ENCODE results near the gene PDE7B.

The PDE7B gene

DNA sequence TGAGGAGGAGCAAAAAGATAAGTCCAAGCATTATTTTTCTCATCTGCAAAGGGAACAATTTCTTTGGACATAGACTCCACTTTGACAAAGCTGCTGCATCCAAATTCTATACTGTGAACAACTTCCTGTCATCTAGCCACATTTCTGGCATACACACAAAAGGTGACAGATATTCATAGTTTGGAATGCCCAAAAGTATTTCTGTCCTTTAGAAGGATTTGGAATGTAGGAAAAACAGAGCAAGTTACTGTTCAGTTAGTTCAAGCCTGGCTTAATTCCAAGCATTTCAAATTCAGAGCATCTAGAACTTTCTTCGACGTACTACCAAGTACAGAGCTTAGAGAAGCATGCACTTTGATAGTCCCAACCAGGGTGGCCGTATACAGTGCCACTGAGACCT is 134.0 kb downstream of the PDE7B start:
- no peak overlapping the region for H3K9ac ChIP-seq (ENCODE audit: low read length)
- H2AK5ac ChIP-seq (ENCODE audit: low read length) = no peak overlapping the region
- DNase-seq = no peak
- H3K4ac ChIP-seq (ENCODE audit: low read depth, low read length) = no peak overlapping the region
- H3K36me3 ChIP-seq (ENCODE audit: control insufficient read depth, insufficient read depth, low read length) = no peaks in the 10 kb centered on the region
- H2BK5ac ChIP-seq (ENCODE audit: low read length) = no peak overlapping the region
- no peak overlapping the region for H3K4me2 ChIP-seq (ENCODE audit: low read length)
- no peak overlapping the region for H3K23ac ChIP-seq (ENCODE audit: low read length)
- no peaks in the 10 kb centered on the region for H3K27me3 ChIP-seq (ENCODE audit: insufficient read depth, low read length, poor library complexity)
- no peak overlapping the region for H3K4me3 ChIP-seq (ENCODE audit: low read length)
- H3K56ac ChIP-seq (ENCODE audit: low read length) = no peak overlapping the region
- no peaks in the 10 kb centered on the region for H3K4me1 ChIP-seq (ENCODE audit: control insufficient read depth, low read depth, low read length)
- H4K8ac ChIP-seq (ENCODE audit: low read depth, low read length) = no peak overlapping the region
- H4K5ac ChIP-seq (ENCODE audit: low read length) = no peak overlapping the region
- no CpG with 5 or more reads among the region's 3 CpGs for WGBS (ENCODE audit: extremely low coverage, insufficient coverage, low lambda C conversion rate)
- no peaks in the 10 kb centered on the region for H3K79me1 ChIP-seq (ENCODE audit: low read length)
- H3K27ac ChIP-seq (ENCODE audit: low read depth, low read length) = no peak overlapping the region
- H3K18ac ChIP-seq (ENCODE audit: low read length) = no peak overlapping the region
- H3K79me2 ChIP-seq (ENCODE audit: control insufficient read depth, insufficient read depth, low read length) = no peaks in the 10 kb centered on the region
- no peak overlapping the region for H2BK120ac ChIP-seq (ENCODE audit: low read depth, low read length)
- H2BK15ac ChIP-seq (replicated peaks; ENCODE audit: low read depth) = no peak overlapping the region

DNA sequence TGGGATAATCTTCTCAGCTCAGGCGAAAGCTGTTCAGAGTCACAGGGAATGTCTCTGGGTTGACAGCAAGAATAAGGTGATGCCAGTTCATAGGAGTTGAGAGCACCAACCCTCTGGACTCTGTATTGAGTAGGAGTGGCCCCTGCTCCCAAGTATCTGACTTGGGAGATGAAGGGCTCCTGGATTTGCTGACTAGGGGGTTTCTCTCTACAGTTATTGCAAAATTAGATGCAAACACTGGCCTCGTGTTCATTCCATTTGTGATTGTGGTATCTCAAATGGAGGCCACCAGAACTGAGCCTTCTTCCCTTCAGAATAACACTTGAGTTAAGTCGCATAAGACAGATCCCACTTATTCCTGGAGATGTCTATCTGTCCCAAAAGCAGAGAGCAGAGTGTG is 135.7 kb downstream of the PDE7B start:
- Histone ChIP-seq H3K36me3 (ENCODE audit: control insufficient read depth, insufficient read depth, low read length) (no peaks in the 10 kb centered on the region), H2BK5ac (ENCODE audit: low read length) (no peak overlapping the region), H4K8ac (ENCODE audit: low read depth, low read length) (no peak overlapping the region), H3K27ac (ENCODE audit: low read depth, low read length) (no peak overlapping the region), H4K5ac (ENCODE audit: low read length) (no peak overlapping the region), H3K4me2 (ENCODE audit: low read length) (no peak overlapping the region), H3K9ac (ENCODE audit: low read length) (no peak overlapping the region), H3K23ac (ENCODE audit: low read length) (no peak overlapping the region), H3K79me2 (ENCODE audit: control insufficient read depth, insufficient read depth, low read length) (no peaks in the 10 kb centered on the region), H3K56ac (ENCODE audit: low read length) (no peak overlapping the region), H3K79me1 (ENCODE audit: low read length) (no peaks in the 10 kb centered on the region), H3K4me1 (ENCODE audit: control insufficient read depth, low read depth, low read length) (no peaks in the 10 kb centered on the region), H3K4me3 (ENCODE audit: low read length) (no peak overlapping the region), H3K27me3 (ENCODE audit: insufficient read depth, low read length, poor library complexity) (no peaks in the 10 kb centered on the region), H2BK15ac (replicated peaks; ENCODE audit: low read depth) (no peak overlapping the region), H3K18ac (ENCODE audit: low read length) (no peak overlapping the region), H2AK5ac (ENCODE audit: low read length) (no peak overlapping the region), H3K4ac (ENCODE audit: low read depth, low read length) (no peak overlapping the region), H2BK120ac (ENCODE audit: low read depth, low read length) (no peak overlapping the region)
- WGBS (ENCODE audit: extremely low coverage, insufficient coverage, low lambda C conversion rate) = no CpG with 5 or more reads among the region's 3 CpGs
- DNase-seq = no peak

DNA sequence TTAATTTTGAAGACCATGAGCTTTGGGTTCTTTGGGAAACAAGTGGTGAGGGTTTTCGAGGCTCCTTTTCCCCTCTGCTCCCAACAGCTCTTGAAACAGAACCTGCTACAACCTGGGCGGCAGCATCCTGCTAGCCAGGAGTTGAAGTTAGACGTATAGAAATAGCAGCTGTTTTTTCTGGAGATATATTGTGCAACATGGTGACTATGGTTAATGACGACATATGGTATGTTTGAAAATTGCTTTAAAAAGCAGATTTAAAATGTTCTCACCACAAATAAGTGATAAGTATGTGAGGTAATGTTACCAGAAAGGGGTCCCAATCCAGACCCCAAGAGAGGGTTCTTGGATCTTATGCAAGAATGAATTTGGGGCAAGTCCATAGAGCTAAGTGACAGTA is 138.9 kb downstream of the PDE7B start:
- Histone ChIP-seq H4K8ac (ENCODE audit: low read depth, low read length) (no peak overlapping the region), H2AK5ac (ENCODE audit: low read length) (no peak overlapping the region), H3K4me2 (ENCODE audit: low read length) (no peak overlapping the region), H3K9ac (ENCODE audit: low read length) (no peak overlapping the region), H3K56ac (ENCODE audit: low read length) (no peak overlapping the region), H2BK5ac (ENCODE audit: low read length) (no peak overlapping the region), H3K27me3 (ENCODE audit: insufficient read depth, low read length, poor library complexity) (no peaks in the 10 kb centered on the region), H3K4me1 (ENCODE audit: control insufficient read depth, low read depth, low read length) (no peaks in the 10 kb centered on the region), H3K79me1 (ENCODE audit: low read length) (no peaks in the 10 kb centered on the region), H3K18ac (ENCODE audit: low read length) (no peak overlapping the region), H3K23ac (ENCODE audit: low read length) (no peak overlapping the region), H3K27ac (ENCODE audit: low read depth, low read length) (no peak overlapping the region), H2BK15ac (replicated peaks; ENCODE audit: low read depth) (no peak overlapping the region), H3K36me3 (ENCODE audit: control insufficient read depth, insufficient read depth, low read length) (no peaks in the 10 kb centered on the region), H3K79me2 (ENCODE audit: control insufficient read depth, insufficient read depth, low read length) (no peaks in the 10 kb centered on the region), H4K5ac (ENCODE audit: low read length) (no peak overlapping the region), H3K4me3 (ENCODE audit: low read length) (no peak overlapping the region), H3K4ac (ENCODE audit: low read depth, low read length) (no peak overlapping the region), H2BK120ac (ENCODE audit: low read depth, low read length) (no peak overlapping the region)
- no peak for DNase-seq
- no CpG with 5 or more reads among the region's 4 CpGs for WGBS (ENCODE audit: extremely low coverage, insufficient coverage, low lambda C conversion rate)

DNA sequence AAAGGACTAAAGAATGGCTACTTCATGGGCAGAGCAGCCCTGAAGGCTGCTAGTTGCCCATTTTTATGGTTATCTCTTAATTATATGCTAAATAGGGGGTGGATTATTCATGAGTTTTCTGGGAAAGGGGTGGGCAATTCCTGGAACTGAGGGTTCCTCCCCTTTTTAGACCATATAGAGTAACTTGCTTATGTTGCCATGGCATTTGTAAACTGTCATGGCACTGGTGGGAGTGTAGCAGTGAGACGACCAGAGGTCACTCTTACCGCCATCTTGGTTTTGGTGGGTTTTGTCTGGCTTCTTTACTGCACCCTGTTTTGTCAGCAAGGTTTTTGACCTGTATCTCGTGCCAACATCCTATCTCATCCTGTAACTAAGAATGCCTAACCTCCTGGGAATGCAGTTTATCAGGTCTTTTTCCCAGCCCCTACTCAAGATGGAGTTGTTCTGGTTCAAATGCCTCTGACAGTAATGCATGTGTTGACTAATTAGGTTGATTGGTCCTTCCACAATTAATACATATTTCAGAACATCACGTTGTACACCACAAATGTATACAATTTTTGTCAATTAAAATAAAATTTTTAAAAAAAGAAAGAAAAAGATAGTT is 139.5 kb downstream of the PDE7B start:
- H3K4me3 ChIP-seq (ENCODE audit: low read length) = no peak overlapping the region
- H3K4me2 ChIP-seq (ENCODE audit: low read length) = no peak overlapping the region
- H3K27me3 ChIP-seq (ENCODE audit: insufficient read depth, low read length, poor library complexity) = no peaks in the 10 kb centered on the region
- H3K79me2 ChIP-seq (ENCODE audit: control insufficient read depth, insufficient read depth, low read length) = no peaks in the 10 kb centered on the region
- H3K9ac ChIP-seq (ENCODE audit: low read length) = no peak overlapping the region
- H3K4ac ChIP-seq (ENCODE audit: low read depth, low read length) = no peak overlapping the region
- WGBS (ENCODE audit: extremely low coverage, insufficient coverage, low lambda C conversion rate) = no CpG with 5 or more reads among the region's 4 CpGs
- no peaks in the 10 kb centered on the region for H3K79me1 ChIP-seq (ENCODE audit: low read length)
- no peak overlapping the region for H2AK5ac ChIP-seq (ENCODE audit: low read length)
- peak; percentile 36 for DNase-seq
- no peak overlapping the region for H2BK120ac ChIP-seq (ENCODE audit: low read depth, low read length)
- H3K56ac ChIP-seq (ENCODE audit: low read length) = no peak overlapping the region
- no peak overlapping the region for H2BK5ac ChIP-seq (ENCODE audit: low read length)
- H4K8ac ChIP-seq (ENCODE audit: low read depth, low read length) = no peak overlapping the region
- no peak overlapping the region for H3K27ac ChIP-seq (ENCODE audit: low read depth, low read length)
- H3K4me1 ChIP-seq (ENCODE audit: control insufficient read depth, low read depth, low read length) = no peaks in the 10 kb centered on the region
- H3K23ac ChIP-seq (ENCODE audit: low read length) = no peak overlapping the region
- no peaks in the 10 kb centered on the region for H3K36me3 ChIP-seq (ENCODE audit: control insufficient read depth, insufficient read depth, low read length)
- H3K18ac ChIP-seq (ENCODE audit: low read length) = no peak overlapping the region
- no peak overlapping the region for H4K5ac ChIP-seq (ENCODE audit: low read length)
- H2BK15ac ChIP-seq (replicated peaks; ENCODE audit: low read depth) = no peak overlapping the region

DNA sequence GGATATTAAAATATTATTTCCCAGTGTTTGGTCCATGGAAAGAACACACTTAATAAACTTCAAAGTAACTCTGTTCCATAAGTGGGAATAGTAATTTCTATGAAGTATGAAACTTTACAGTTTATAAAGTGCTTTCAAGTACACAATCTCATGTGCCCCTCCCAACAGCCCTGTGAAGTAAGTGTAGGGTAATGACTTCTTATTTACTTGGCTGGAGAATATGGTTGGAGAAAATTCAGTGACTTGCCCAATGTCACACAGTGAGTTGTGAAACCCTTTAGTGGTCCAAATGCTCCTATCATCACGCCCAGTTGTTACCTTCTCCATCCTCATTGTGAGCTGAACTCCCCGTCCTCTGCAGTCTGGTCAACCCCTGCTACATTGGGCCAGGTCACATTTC is 141.2 kb downstream of the PDE7B start:
- no peaks in the 10 kb centered on the region for H3K79me2 ChIP-seq (ENCODE audit: control insufficient read depth, insufficient read depth, low read length)
- no peak overlapping the region for H3K4ac ChIP-seq (ENCODE audit: low read depth, low read length)
- H3K4me2 ChIP-seq (ENCODE audit: low read length) = no peak overlapping the region
- H3K4me1 ChIP-seq (ENCODE audit: control insufficient read depth, low read depth, low read length) = no peaks in the 10 kb centered on the region
- no peak overlapping the region for H4K5ac ChIP-seq (ENCODE audit: low read length)
- no peaks in the 10 kb centered on the region for H3K79me1 ChIP-seq (ENCODE audit: low read length)
- H3K9ac ChIP-seq (ENCODE audit: low read length) = no peak overlapping the region
- no peak overlapping the region for H3K56ac ChIP-seq (ENCODE audit: low read length)
- H3K27me3 ChIP-seq (ENCODE audit: insufficient read depth, low read length, poor library complexity) = no peaks in the 10 kb centered on the region
- no peak overlapping the region for H3K4me3 ChIP-seq (ENCODE audit: low read length)
- no peak overlapping the region for H2BK120ac ChIP-seq (ENCODE audit: low read depth, low read length)
- DNase-seq = no peak
- no CpG with 5 or more reads among the region's 2 CpGs for WGBS (ENCODE audit: extremely low coverage, insufficient coverage, low lambda C conversion rate)
- H2AK5ac ChIP-seq (ENCODE audit: low read length) = no peak overlapping the region
- H2BK5ac ChIP-seq (ENCODE audit: low read length) = no peak overlapping the region
- no peaks in the 10 kb centered on the region for H3K36me3 ChIP-seq (ENCODE audit: control insufficient read depth, insufficient read depth, low read length)
- H3K18ac ChIP-seq (ENCODE audit: low read length) = no peak overlapping the region
- H3K27ac ChIP-seq (ENCODE audit: low read depth, low read length) = no peak overlapping the region
- H3K23ac ChIP-seq (ENCODE audit: low read length) = no peak overlapping the region
- no peak overlapping the region for H2BK15ac ChIP-seq (replicated peaks; ENCODE audit: low read depth)
- H4K8ac ChIP-seq (ENCODE audit: low read depth, low read length) = no peak overlapping the region

DNA sequence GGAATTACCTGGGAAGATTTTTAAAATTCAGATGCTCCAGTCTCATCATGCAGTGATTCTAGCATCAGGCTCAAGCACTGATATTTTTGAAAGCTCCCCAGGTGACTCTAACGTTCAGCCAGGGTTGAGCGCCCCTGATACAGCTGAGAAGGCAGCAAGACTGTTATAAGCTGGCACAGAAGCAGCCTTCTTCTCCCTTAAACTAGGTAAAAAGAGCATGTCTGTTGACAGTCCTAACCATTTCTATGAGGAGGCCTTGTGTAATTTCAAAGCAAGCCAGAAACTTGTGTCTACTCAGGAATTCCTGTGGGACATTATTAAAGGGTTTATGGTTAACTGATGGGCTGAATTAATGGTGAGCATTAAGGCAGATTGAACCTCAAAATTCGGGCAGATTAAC is 141.9 kb downstream of the PDE7B start:
- Histone ChIP-seq H3K79me2 (ENCODE audit: control insufficient read depth, insufficient read depth, low read length) (no peaks in the 10 kb centered on the region), H3K36me3 (ENCODE audit: control insufficient read depth, insufficient read depth, low read length) (no peaks in the 10 kb centered on the region), H4K8ac (ENCODE audit: low read depth, low read length) (no peak overlapping the region), H3K4ac (ENCODE audit: low read depth, low read length) (no peak overlapping the region), H3K9ac (ENCODE audit: low read length) (no peak overlapping the region), H2AK5ac (ENCODE audit: low read length) (no peak overlapping the region), H2BK15ac (replicated peaks; ENCODE audit: low read depth) (no peak overlapping the region), H2BK5ac (ENCODE audit: low read length) (no peak overlapping the region), H3K23ac (ENCODE audit: low read length) (no peak overlapping the region), H3K79me1 (ENCODE audit: low read length) (no peaks in the 10 kb centered on the region), H3K27me3 (ENCODE audit: insufficient read depth, low read length, poor library complexity) (no peaks in the 10 kb centered on the region), H2BK120ac (ENCODE audit: low read depth, low read length) (no peak overlapping the region), H3K18ac (ENCODE audit: low read length) (no peak overlapping the region), H3K56ac (ENCODE audit: low read length) (no peak overlapping the region), H3K4me2 (ENCODE audit: low read length) (no peak overlapping the region), H3K4me3 (ENCODE audit: low read length) (no peak overlapping the region), H3K27ac (ENCODE audit: low read depth, low read length) (no peak overlapping the region), H4K5ac (ENCODE audit: low read length) (no peak overlapping the region), H3K4me1 (ENCODE audit: control insufficient read depth, low read depth, low read length) (no peaks in the 10 kb centered on the region)
- WGBS (ENCODE audit: extremely low coverage, insufficient coverage, low lambda C conversion rate) = no CpG with 5 or more reads among the region's 3 CpGs
- DNase-seq = no peak
